K562 (cell line): ENCODE results near the gene PDZK1IP1. TPM values are rescaled to one million over a fixed set of nuclear protein-coding genes. Genes with fewer than 3 reads are reported as not detected.
A peak's percentile ranks its signal among the peaks of the same experiment; 100 is the strongest.

Experiments
- ATAC-seq: fragments of 200-7000 bp; cut with Tn5 transposase; 3 replicates; pipeline ENCODE4 v1.9.1; 2020; ENCODE audit warnings: moderate library complexity
- BruUV-seq: library from RNA; stranded (reverse); fragments of 400-500 nt; replicated peaks from 2 replicates; lab custom pipeline; 2021; lab: Mats Ljungman, UMichigan
- CTCF ChIA-PET: fragments of 300-600 bp; formaldehyde crosslinking; extraction: SDS; loops from one replicate; lab custom pipeline; 2021; ENCODE audit warnings: low intra/inter-chr PET ratio; lab: Yijun Ruan, JAX
- POLR2A ChIA-PET: fragments of 300-600, 350-650 bp; sonication (Branson Sonifier 250); formaldehyde crosslinking; extraction: SDS; loops from one replicate; lab custom pipeline; 2021; ENCODE audit warnings: antibody characterized with exemption, inconsistent platforms; lab: Yijun Ruan, JAX
- DNase-seq, 4 experiments: peaks; one replicate each; pipeline versions ENCODE4 v3.0.0 to v3.0.0-alpha.2; 2011 to 2018; ENCODE audit warnings: low spot score in 3 of 4, mixed read lengths in 3 of 4; ENCODE audit errors: extremely low read depth in 1 of 4
- FAIRE-seq: peaks from 2 replicates; lab custom pipeline; 2011; peaks lifted over from hg19 to GRCh38; lab: Jason Lieb, UNC
- H2AFZ ChIP-seq: 2 replicates; pipeline ENCODE4 v1.6.0; 2011; ENCODE audit warnings: low read depth, low read length, control low read depth, inconsistent platforms
- H3K27ac ChIP-seq: fragments of 200-600 bp; 3 replicates; pipeline ENCODE4 v1.8.0; 2011; ENCODE audit warnings: low read depth, mild to moderate bottlenecking, control low read depth, inconsistent platforms, low read length, moderate library complexity, mixed read lengths; ENCODE audit errors: extremely low read depth
- H3K27me3 ChIP-seq, 2 experiments: fragments of 300-600 bp in 1 of 2; 2 replicates in 1 of 2; 3 replicates in 1 of 2; pipeline versions ENCODE4 v1.6.0 to v1.8.0; 2011; ENCODE audit warnings: inconsistent platforms in 2 of 2, low read length in 2 of 2, mild to moderate bottlenecking in 1 of 2, mixed read lengths in 1 of 2, moderate library complexity in 1 of 2; ENCODE audit not compliant: control insufficient read depth in 2 of 2, insufficient read depth in 2 of 2
- H3K36me3 ChIP-seq: fragments of 300-600 bp; 3 replicates; pipeline ENCODE4 v1.8.0; 2011; ENCODE audit warnings: mild to moderate bottlenecking, low read length, inconsistent platforms; ENCODE audit not compliant: control insufficient read depth, insufficient read depth
- H3K4me1 ChIP-seq, 2 experiments: fragments of 200-600 bp in 1 of 2; replicated peaks in 1 of 2; 2 replicates in 1 of 2; 3 replicates in 1 of 2; pipeline versions ENCODE4 v1.5.1 to v1.8.0; 2011; ENCODE audit warnings: inconsistent platforms in 2 of 2, low read length in 2 of 2, mild to moderate bottlenecking in 1 of 2, mixed read lengths in 1 of 2, moderate library complexity in 1 of 2; ENCODE audit not compliant: control insufficient read depth in 2 of 2, insufficient read depth in 2 of 2
- H3K4me2 ChIP-seq: 2 replicates; pipeline ENCODE4 v1.6.1; 2011; ENCODE audit warnings: low read length, control low read depth, inconsistent platforms, mixed read lengths; ENCODE audit not compliant: insufficient read depth
- H3K4me3 ChIP-seq: fragments of 200-600 bp; sonication (generic), shearing (Covaris generic); 2 replicates; pipeline ENCODE4 v1.5.1; 2016; ENCODE audit warnings: control low read depth, inconsistent platforms
- H3K79me2 ChIP-seq: fragments of 200-600 bp; 3 replicates; pipeline ENCODE4 v1.8.0; 2011; ENCODE audit warnings: low read length, inconsistent platforms; ENCODE audit not compliant: control insufficient read depth, insufficient read depth
- H3K9ac ChIP-seq, 2 experiments: 2 replicates each; pipeline versions ENCODE4 v1.6.0 to v1.6.1; 2011; ENCODE audit warnings: low read depth in 2 of 2, low read length in 2 of 2, control low read depth in 1 of 2, inconsistent platforms in 1 of 2, mild to moderate bottlenecking in 1 of 2, mixed read lengths in 1 of 2; ENCODE audit not compliant: insufficient read depth in 1 of 2
- H3K9me1 ChIP-seq: one replicate; pipeline ENCODE4 v1.6.0; 2011; ENCODE audit warnings: inconsistent platforms, mild to moderate bottlenecking, low read length, moderate library complexity; ENCODE audit not compliant: control insufficient read depth, insufficient read depth
- H3K9me3 ChIP-seq: replicated peaks from 2 replicates; pipeline ENCODE4 v1.5.1; 2011; ENCODE audit warnings: low read depth, low read length, inconsistent platforms; ENCODE audit not compliant: control insufficient read depth, insufficient read depth
- H4K20me1 ChIP-seq: replicated peaks from 2 replicates; pipeline ENCODE4 v1.6.1; 2011; ENCODE audit warnings: low read length, inconsistent platforms, mixed read lengths; ENCODE audit not compliant: control insufficient read depth, insufficient read depth
- CBX5 ChIP-seq: IDR thresholded peaks from 2 replicates; pipeline ENCODE4 v1.6.1; 2014; ENCODE audit warnings: low read depth, borderline replicate concordance
- DMBX1 ChIP-seq: fragments of 250-450 bp; sonication (Bioruptor Pico); IDR thresholded peaks from 2 replicates; pipeline ENCODE4 v1.8.0; 2022; ENCODE audit warnings: inconsistent platforms, mild to moderate bottlenecking, moderate library complexity, borderline replicate concordance
- GABPB1 ChIP-seq: sonication (generic); formaldehyde crosslinking; IDR thresholded peaks from 2 replicates; pipeline ENCODE4 v1.8.0; 2022; ENCODE audit warnings: mild to moderate bottlenecking, missing genetic modification reagents
- HNRNPL ChIP-seq: fragments of 200-400 bp; formaldehyde crosslinking; IDR thresholded peaks from 2 replicates; pipeline ENCODE4 v1.6.1; 2017; ENCODE audit warnings: low read depth, mild to moderate bottlenecking, low read length
- IRF9 ChIP-seq: fragments of 450-650 bp; IDR thresholded peaks from 2 replicates; pipeline ENCODE4 v1.6.1; 2016; ENCODE audit warnings: missing biosample characterization, missing genetic modification characterization
- NR3C1 ChIP-seq: sonication (generic); formaldehyde crosslinking; IDR thresholded peaks from 2 replicates; pipeline ENCODE4 v1.8.1; 2022; ENCODE audit warnings: missing genetic modification reagents
- PHB ChIP-seq: fragments of 250-450 bp; sonication (Bioruptor Pico); IDR thresholded peaks from 2 replicates; pipeline ENCODE4 v1.5.0; 2021
- RBFOX2 ChIP-seq: fragments of 200-400 bp; formaldehyde crosslinking; IDR thresholded peaks from 2 replicates; pipeline ENCODE4 v1.6.1; 2017; ENCODE audit warnings: low read depth, mild to moderate bottlenecking, low read length, moderate library complexity
- TCF7 ChIP-seq: sonication (generic); IDR thresholded peaks from 2 replicates; pipeline ENCODE4 v1.6.1; 2016; ENCODE audit warnings: antibody characterized with exemption, borderline replicate concordance
- USF1 ChIP-seq: sonication (generic); formaldehyde crosslinking; IDR thresholded peaks from 2 replicates; pipeline ENCODE4 v1.9.0; 2022; ENCODE audit warnings: mild to moderate bottlenecking, missing genetic modification reagents
- ZKSCAN8 ChIP-seq: fragments of 200-800 bp; sonication (Bioruptor generic); IDR thresholded peaks from 2 replicates; pipeline ENCODE4 v1.6.1; 2016; ENCODE audit warnings: missing genetic modification characterization, missing compliant biosample characterization
- ZNF764 ChIP-seq: fragments of 250-450 bp; sonication (Bioruptor Pico); IDR thresholded peaks from 2 replicates; pipeline ENCODE4 v1.4.0; 2020; ENCODE audit warnings: low read depth, mild to moderate bottlenecking, moderate library complexity
- WGBS: fragments of 100-300 bp; shearing (Covaris generic); methylation state at CpG from one replicate; pipeline ENCODE4 v1.1.6; 2016; ENCODE audit warnings: low coverage, mixed read lengths; ENCODE audit not compliant: insufficient coverage; ENCODE audit errors: missing lambda C conversion rate; 5-methylcytosine and 5-hydroxymethylcytosine counted together
- in situ Hi-C: fragments of 300-500 bp; cut with MboI; formaldehyde crosslinking; loops from 4 replicates; pipeline ENCODE4 v1.15.0; 2018; ENCODE audit warnings: inconsistent platforms, mixed read lengths
- intact Hi-C: fragments of 100-400 bp; cut with micrococcal nuclease; formaldehyde crosslinking; loops from 2 replicates; pipeline ENCODE4 v1.14.2; 2022
- polyA plus RNA-seq, 8 experiments: library from polyadenylated mRNA; depleted of rRNA in 4 of 8; stranded (reverse) in 5 of 8; unstranded in 3 of 8; fragments of >200 nt; fragmentation: Nextera tagmentation in 2 of 8; fragmentation: Illumina TruSeq in 1 of 8; extraction: Ambion mirVana in 2 of 8; extraction: Trizol in 1 of 8; gene quantifications; 2 replicates each; pipeline versions ENCODE4 v1.2.1 to v1.2.3, GENCODE V29; 2011 to 2014; ENCODE audit warnings: inconsistent platforms in 1 of 8, missing spikeins in 1 of 8
- total RNA-seq, 7 experiments: library from RNA; depleted of rRNA in 6 of 7; stranded (reverse); fragments of >200 nt in 6 of 7; fragmentation: Illumina TruSeq in 2 of 7; extraction: Trizol in 2 of 7; gene quantifications; 2 replicates each; pipeline versions ENCODE4 v1.2.1 to v1.2.3, GENCODE V29; 2011 to 2021; ENCODE audit warnings: low replicate concordance in 1 of 7
- TF ChIP-seq, protein P1 (sequence below): sonication (generic); formaldehyde crosslinking; IDR thresholded peaks from 2 replicates; pipeline ENCODE4 v1.8.0; 2022; ENCODE audit warnings: mild to moderate bottlenecking, missing genetic modification reagents

The PDZK1IP1 gene
- total and polyA plus RNA-seq, 9 of the 15 experiments (the other 6 are each of a cell fraction or from before 2014, with no cell fraction given) = 0.17 to 0.68 (median 0.53) TPM; not detected in 2

GRCh38 chr1:47227341-47228232, 37.8 kb upstream of the PDZK1IP1 start (continued):
- no peak for TF ChIP-seq CBX5
- TF ChIP-seq PHB (CRISPR knock-in tag) = 0 out of 2 replicates have a peak, but pooled peaks have one; percentile 62

DNA sequence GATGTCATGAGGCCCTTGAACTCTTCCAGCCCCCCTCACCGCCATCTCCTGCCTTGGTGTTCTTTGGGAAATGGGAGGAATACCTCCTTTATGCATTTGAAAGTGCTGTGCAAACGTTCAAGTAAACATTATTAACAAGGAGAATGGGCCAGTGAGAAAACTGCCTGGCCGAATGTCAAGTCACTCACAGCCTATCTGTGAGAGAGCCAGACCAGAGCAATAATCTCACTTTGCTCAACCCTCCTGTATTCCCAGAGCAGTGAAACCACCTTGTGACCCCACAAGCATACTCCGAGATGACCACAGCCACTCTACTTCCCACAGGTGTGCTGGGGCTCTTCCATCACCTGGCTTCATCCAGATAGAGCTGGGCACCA, 37.0 kb upstream of the PDZK1IP1 start:
- H3K36me3 ChIP-seq = peaks cover 58% of the 10 kb centered on the region
- POLR2A ChIA-PET = interaction anchor here (0.9 to 5.2 kb wide), 12 partner anchors 6 to 87 kb away, joined by 3 to 80 read pairs (median 8); partner anchors contain the start of gene STIL
- no peak for ATAC-seq
- FAIRE-seq = peak; percentile 48
- H3K4me3 ChIP-seq = peak overlapping the region; percentile 62; the same call in 1 of the 2 replicates
- 53% methylated on average over 4 of the region's 4 CpGs for WGBS
- H4K20me1 ChIP-seq = peaks cover 14% of the 10 kb centered on the region; the same call in 1 of the 2 replicates
- peaks cover 98% of the 10 kb centered on the region for H3K79me2 ChIP-seq
- DNase-seq = peak in 1 of 4 experiments; percentile 15
- no peak overlapping the region for H2AFZ ChIP-seq
- CTCF ChIA-PET = no interaction called here
- peak overlapping the region; percentile 93 for H3K4me2 ChIP-seq
- peak overlapping the region; percentile 33; the same call in 2 of the 3 replicates for H3K27ac ChIP-seq
- intact Hi-C loops = loop anchor here (5.0 kb wide), 1 partner anchor 35 kb away; no protein-coding TSS in a partner anchor
- H3K4me1 ChIP-seq = peaks cover 25 to 42% of the 10 kb centered on the region in 2 experiments; a peak in 4 of 5 replicates
- no TSS peak for BruUV-seq
- H3K27me3 ChIP-seq = no peaks in the 10 kb centered on the region
- H3K9me1 ChIP-seq = peaks cover 16% of the 10 kb centered on the region
- in situ Hi-C loops = no loop called here
- H3K9ac ChIP-seq = peak overlapping the region; percentile 29 to 100
- no peaks in the 10 kb centered on the region for H3K9me3 ChIP-seq
- TF ChIP-seq IRF9 (tag) = no peak
- no peak for TF ChIP-seq GABPB1 (CRISPR knock-in tag)
- no peak for TF ChIP-seq HNRNPL
- peak; percentile 13; the same call in 1 of the 2 replicates for TF ChIP-seq RBFOX2
- TF ChIP-seq TCF7 = no peak
- TF ChIP-seq, protein P1, sequence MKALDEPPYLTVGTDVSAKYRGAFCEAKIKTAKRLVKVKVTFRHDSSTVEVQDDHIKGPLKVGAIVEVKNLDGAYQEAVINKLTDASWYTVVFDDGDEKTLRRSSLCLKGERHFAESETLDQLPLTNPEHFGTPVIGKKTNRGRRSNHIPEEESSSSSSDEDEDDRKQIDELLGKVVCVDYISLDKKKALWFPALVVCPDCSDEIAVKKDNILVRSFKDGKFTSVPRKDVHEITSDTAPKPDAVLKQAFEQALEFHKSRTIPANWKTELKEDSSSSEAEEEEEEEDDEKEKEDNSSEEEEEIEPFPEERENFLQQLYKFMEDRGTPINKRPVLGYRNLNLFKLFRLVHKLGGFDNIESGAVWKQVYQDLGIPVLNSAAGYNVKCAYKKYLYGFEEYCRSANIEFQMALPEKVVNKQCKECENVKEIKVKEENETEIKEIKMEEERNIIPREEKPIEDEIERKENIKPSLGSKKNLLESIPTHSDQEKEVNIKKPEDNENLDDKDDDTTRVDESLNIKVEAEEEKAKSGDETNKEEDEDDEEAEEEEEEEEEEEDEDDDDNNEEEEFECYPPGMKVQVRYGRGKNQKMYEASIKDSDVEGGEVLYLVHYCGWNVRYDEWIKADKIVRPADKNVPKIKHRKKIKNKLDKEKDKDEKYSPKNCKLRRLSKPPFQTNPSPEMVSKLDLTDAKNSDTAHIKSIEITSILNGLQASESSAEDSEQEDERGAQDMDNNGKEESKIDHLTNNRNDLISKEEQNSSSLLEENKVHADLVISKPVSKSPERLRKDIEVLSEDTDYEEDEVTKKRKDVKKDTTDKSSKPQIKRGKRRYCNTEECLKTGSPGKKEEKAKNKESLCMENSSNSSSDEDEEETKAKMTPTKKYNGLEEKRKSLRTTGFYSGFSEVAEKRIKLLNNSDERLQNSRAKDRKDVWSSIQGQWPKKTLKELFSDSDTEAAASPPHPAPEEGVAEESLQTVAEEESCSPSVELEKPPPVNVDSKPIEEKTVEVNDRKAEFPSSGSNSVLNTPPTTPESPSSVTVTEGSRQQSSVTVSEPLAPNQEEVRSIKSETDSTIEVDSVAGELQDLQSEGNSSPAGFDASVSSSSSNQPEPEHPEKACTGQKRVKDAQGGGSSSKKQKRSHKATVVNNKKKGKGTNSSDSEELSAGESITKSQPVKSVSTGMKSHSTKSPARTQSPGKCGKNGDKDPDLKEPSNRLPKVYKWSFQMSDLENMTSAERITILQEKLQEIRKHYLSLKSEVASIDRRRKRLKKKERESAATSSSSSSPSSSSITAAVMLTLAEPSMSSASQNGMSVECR = 0 out of 2 replicates have a peak, but pooled peaks have one; percentile 29
- TF ChIP-seq DMBX1 (CRISPR knock-in tag) = no peak
- TF ChIP-seq USF1 (CRISPR knock-in tag) = 0 out of 2 replicates have a peak, but pooled peaks have one; percentile 4
- TF ChIP-seq ZNF764 (CRISPR knock-in tag) = no peak
- TF ChIP-seq NR3C1 = no peak
- no peak for TF ChIP-seq ZKSCAN8 (CRISPR knock-in tag)
